Spleen (tissue), 7 donors: ENCODE data around the gene NTN1.

Experiments
- CTCF ChIP-seq, 11 experiments: fragments of 200-600 bp in 7 of 11; fragments of 450-650 bp in 4 of 11; sonication (generic) in 4 of 11; IDR thresholded peaks in 8 of 11; conservative IDR thresholded peaks in 3 of 11; 1 replicate in 7 of 11; 2 replicates in 4 of 11; pipeline versions ENCODE4 v1.4.0 to v1.8.0; 2016 to 2021; ENCODE audit warnings: antibody characterized with exemption in 11 of 11, inconsistent platforms in 4 of 11, mild to moderate bottlenecking in 1 of 11
- POLR2A ChIP-seq, 3 donors: fragments of 450-650 bp; IDR thresholded peaks; one replicate each; pipeline ENCODE4 v1.5.1; 2017; ENCODE audit warnings: antibody characterized with exemption in 3 of 3, mild to moderate bottlenecking in 1 of 3
- donor health status: DM: no; HTN: no; CAD: no; lungs with moderate emphysema.
- donor health status: DM: no; HTN: no; CAD: no.
- donor health status: DM: no; HTN: no; CAD: no.

GRCh38 chr17:9072696-9073339, 51.5 kb downstream of the NTN1 start:
- TF ChIP-seq CTCF (IDR thresholded peaks at IDR 0.05 in 8 of 11, conservative IDR thresholded peaks at IDR 0.05 in 3 of 11) = no peak
- TF ChIP-seq POLR2A (IDR thresholded peaks at IDR 0.05) = no peak
